Endothelial cell of umbilical vein (primary cell): Measurements from ENCODE around the gene LRRC34. TPM values are rescaled to one million over a fixed set of nuclear protein-coding genes. Genes with fewer than 3 reads are reported as not detected.
A peak's percentile ranks its signal among the peaks of the same experiment; 100 is the strongest.

Source experiments
- BruUV-seq: library from RNA; stranded (reverse); fragments of 400-500 nt; replicated peaks from 2 replicates; lab custom pipeline; 2021; lab: Mats Ljungman, UMichigan
- CTCF ChIA-PET: fragments of 300-600, 350-600 bp; sonication (Branson Sonifier 250); formaldehyde crosslinking; loops from one replicate; lab custom pipeline; 2021; ENCODE audit warnings: antibody characterized with exemption, inconsistent platforms; lab: Charles Lee
- POLR2A ChIA-PET: fragments of 300-600, 350-600 bp; sonication (Branson Sonifier 250); formaldehyde crosslinking; loops from one replicate; lab custom pipeline; 2021; ENCODE audit warnings: antibody characterized with exemption, inconsistent platforms; lab: Charles Lee
- DNase-seq: peaks from one replicate; pipeline ENCODE4 v3.0.0-alpha.2; 2011; ENCODE audit warnings: low read depth, low spot score
- FAIRE-seq: peaks from 2 replicates; lab custom pipeline; 2011; peaks lifted over from hg19 to GRCh38; lab: Jason Lieb, UNC
- H2AFZ ChIP-seq: 2 replicates; pipeline ENCODE4 v1.6.0; 2012; ENCODE audit warnings: low read depth, low read length, control low read depth, inconsistent platforms
- H3K27ac ChIP-seq: 2 replicates; pipeline ENCODE4 v1.5.1; 2011; ENCODE audit warnings: low read depth, mild to moderate bottlenecking, control low read depth, low read length, moderate library complexity; ENCODE audit not compliant: insufficient read depth
- H3K27me3 ChIP-seq, 2 experiments: 2 replicates each; pipeline versions ENCODE4 v1.6.0 to v1.6.1; 2011; ENCODE audit warnings: low read length in 2 of 2, mixed read lengths in 1 of 2; ENCODE audit not compliant: control insufficient read depth in 2 of 2, insufficient read depth in 2 of 2
- H3K36me3 ChIP-seq, 2 experiments: 2 replicates in 1 of 2; 3 replicates in 1 of 2; pipeline ENCODE4 v1.5.1; 2011; ENCODE audit warnings: low read length in 2 of 2, mild to moderate bottlenecking in 1 of 2, moderate library complexity in 1 of 2; ENCODE audit not compliant: control insufficient read depth in 2 of 2, insufficient read depth in 2 of 2; ENCODE audit errors: extremely low read depth in 1 of 2
- H3K4me1 ChIP-seq: 3 replicates; pipeline ENCODE4 v1.5.1; 2011; ENCODE audit warnings: mild to moderate bottlenecking, low read length; ENCODE audit not compliant: control insufficient read depth, insufficient read depth; ENCODE audit errors: extremely low read depth
- H3K4me2 ChIP-seq: 2 replicates; pipeline ENCODE4 v1.6.1; 2011; ENCODE audit warnings: low read length, control low read depth, mixed read lengths; ENCODE audit not compliant: insufficient read depth
- H3K4me3 ChIP-seq, 3 experiments: fragments of 200-600 bp in 1 of 3; sonication (generic), shearing (Covaris generic) in 1 of 3; replicated peaks in 1 of 3; 2 replicates each; pipeline ENCODE4 v1.5.1; 2011 to 2016; ENCODE audit warnings: control low read depth in 3 of 3, low read length in 3 of 3, mild to moderate bottlenecking in 2 of 3, inconsistent platforms in 1 of 3, low read depth in 1 of 3, moderate library complexity in 1 of 3; ENCODE audit not compliant: insufficient read depth in 1 of 3
- H3K79me2 ChIP-seq: 2 replicates; pipeline ENCODE4 v1.6.0; 2012; ENCODE audit warnings: low read length, inconsistent platforms; ENCODE audit not compliant: control insufficient read depth, insufficient read depth
- H3K9ac ChIP-seq: replicated peaks from 2 replicates; pipeline ENCODE3; 2011; ENCODE audit warnings: low read length, control low read depth; ENCODE audit not compliant: insufficient read depth; ENCODE audit errors: extremely low read depth
- H3K9me1 ChIP-seq: replicated peaks from 3 replicates; pipeline ENCODE4 v1.6.0; 2011; ENCODE audit warnings: mild to moderate bottlenecking, low read length; ENCODE audit not compliant: control insufficient read depth, insufficient read depth; ENCODE audit errors: extremely low read depth
- H3K9me3 ChIP-seq: replicated peaks from 2 replicates; pipeline ENCODE4 v1.5.1; 2012; ENCODE audit warnings: low read length, inconsistent platforms; ENCODE audit not compliant: control insufficient read depth, insufficient read depth
- H4K20me1 ChIP-seq: replicated peaks from 2 replicates; pipeline ENCODE3; 2011; ENCODE audit warnings: mild to moderate bottlenecking, low read length; ENCODE audit not compliant: control insufficient read depth, insufficient read depth; ENCODE audit errors: extremely low read depth
- JUN ChIP-seq: IDR thresholded peaks from 2 replicates; pipeline ENCODE4 v1.6.1; 2011; ENCODE audit warnings: borderline replicate concordance, low read depth; ENCODE audit not compliant: insufficient read length, insufficient read depth
- POLR2A ChIP-seq: IDR thresholded peaks from 2 replicates; pipeline ENCODE4 v1.6.1; 2012; ENCODE audit warnings: low read depth, mild to moderate bottlenecking, control low read depth, low read length
- dilution Hi-C: fragments of 300-500 bp; cut with MboI; formaldehyde crosslinking; loops from one replicate; pipeline ENCODE4 v1.15.0; 2019; ENCODE audit warnings: low sequenced_read_pairs; ENCODE audit not compliant: extremely low pct_ligation_motif_present
- intact Hi-C: fragments of 100-400 bp; cut with micrococcal nuclease; formaldehyde crosslinking; loops from one replicate; pipeline ENCODE4 v1.10.0; 2022
- polyA plus RNA-seq, 4 experiments: library from polyadenylated mRNA; depleted of rRNA in 3 of 4; stranded (reverse) in 3 of 4; unstranded in 1 of 4; fragments of >200 nt; gene quantifications; 2 replicates each; pipeline versions ENCODE4 v1.2.1 to v1.2.3, GENCODE V29; 2011 to 2012; ENCODE audit warnings: missing spikeins in 1 of 4
- total RNA-seq: library from RNA; stranded (reverse); gene quantifications from 2 replicates; pipeline ENCODE4 v1.2.3, GENCODE V29; 2021
- TF ChIP-seq, protein P1 (sequence below), 2 donors: IDR thresholded peaks; 1 replicate in 1 of 2; 2 replicates in 1 of 2; pipeline ENCODE4 v1.5.1; 2011; ENCODE audit warnings: low read length in 2 of 2, mild to moderate bottlenecking in 2 of 2, moderate library complexity in 2 of 2, control low read depth in 1 of 2, inconsistent platforms in 1 of 2, low read depth in 1 of 2; ENCODE audit not compliant: insufficient read depth in 1 of 2; ENCODE audit errors: extremely low read depth in 1 of 2

LRRC34 gene
- total and polyA plus RNA-seq, 2 donors (not counting 3 experiments of a cell fraction or from before 2014, with no cell fraction given) = 0.72 to 2.5 TPM

DNA sequence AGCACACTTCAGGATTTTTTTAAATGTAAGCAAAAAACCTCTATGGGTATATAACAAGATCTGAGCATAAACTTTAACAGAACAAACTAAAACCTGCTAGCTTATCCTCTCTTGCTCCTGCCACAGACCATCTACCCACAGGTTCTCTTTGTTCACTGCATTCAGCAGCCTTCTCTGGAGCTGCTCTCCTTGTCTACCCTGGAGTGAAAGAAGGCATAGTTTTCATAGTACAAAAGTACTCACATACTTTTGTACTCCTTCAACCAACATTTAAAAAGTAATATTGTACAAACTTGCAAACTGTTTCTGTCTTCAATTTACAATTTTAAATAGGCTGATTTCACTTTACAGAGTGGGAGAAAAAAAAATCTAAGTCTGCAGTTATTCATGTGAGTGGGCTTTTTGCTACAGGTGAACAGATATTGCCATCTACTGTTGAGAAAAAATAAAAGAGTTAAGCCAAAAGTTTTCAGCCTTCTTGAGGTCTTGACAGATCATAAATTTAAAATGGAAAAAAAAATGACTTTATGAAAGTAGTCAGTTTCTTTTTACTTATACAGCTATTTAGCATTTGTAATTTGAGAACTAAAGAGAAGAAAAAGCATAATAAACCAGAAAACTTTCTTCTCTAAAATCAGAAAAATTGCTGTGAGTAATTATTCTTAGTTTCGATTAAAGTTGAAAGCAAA lies 68.2 kb downstream of the LRRC34 start:
- H3K4me2 ChIP-seq = no peak overlapping the region
- H3K27ac ChIP-seq = no peak overlapping the region
- intact Hi-C loops = loop anchor here (1.0 to 5.0 kb wide), 5 partner anchors 595 to 880 kb away; no protein-coding TSS in a partner anchor
- TF ChIP-seq JUN = no peak
- TF ChIP-seq POLR2A = no peak
- TF ChIP-seq, protein P1, sequence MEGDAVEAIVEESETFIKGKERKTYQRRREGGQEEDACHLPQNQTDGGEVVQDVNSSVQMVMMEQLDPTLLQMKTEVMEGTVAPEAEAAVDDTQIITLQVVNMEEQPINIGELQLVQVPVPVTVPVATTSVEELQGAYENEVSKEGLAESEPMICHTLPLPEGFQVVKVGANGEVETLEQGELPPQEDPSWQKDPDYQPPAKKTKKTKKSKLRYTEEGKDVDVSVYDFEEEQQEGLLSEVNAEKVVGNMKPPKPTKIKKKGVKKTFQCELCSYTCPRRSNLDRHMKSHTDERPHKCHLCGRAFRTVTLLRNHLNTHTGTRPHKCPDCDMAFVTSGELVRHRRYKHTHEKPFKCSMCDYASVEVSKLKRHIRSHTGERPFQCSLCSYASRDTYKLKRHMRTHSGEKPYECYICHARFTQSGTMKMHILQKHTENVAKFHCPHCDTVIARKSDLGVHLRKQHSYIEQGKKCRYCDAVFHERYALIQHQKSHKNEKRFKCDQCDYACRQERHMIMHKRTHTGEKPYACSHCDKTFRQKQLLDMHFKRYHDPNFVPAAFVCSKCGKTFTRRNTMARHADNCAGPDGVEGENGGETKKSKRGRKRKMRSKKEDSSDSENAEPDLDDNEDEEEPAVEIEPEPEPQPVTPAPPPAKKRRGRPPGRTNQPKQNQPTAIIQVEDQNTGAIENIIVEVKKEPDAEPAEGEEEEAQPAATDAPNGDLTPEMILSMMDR (IDR thresholded peaks at IDR 0.05; ENCODE audit: extremely low read depth in 1 of 2, insufficient read depth in 1 of 2, low read depth in 1 of 2, low read length in 2 of 2) = peak in 1 of 2 donors; percentile 21
- peaks cover 2 to 13% of the 10 kb centered on the region in 2 experiments for H3K27me3 ChIP-seq
- H2AFZ ChIP-seq = no peak overlapping the region
- dilution Hi-C loops = no loop called here
- H3K79me2 ChIP-seq = no peaks in the 10 kb centered on the region
- H3K36me3 ChIP-seq = no peaks in the 10 kb centered on the region
- BruUV-seq = no TSS peak
- DNase-seq (peak; percentile 74), FAIRE-seq (peak; percentile 35)
- H3K4me3 ChIP-seq = no peak overlapping the region
- no peaks in the 10 kb centered on the region for H3K9me1 ChIP-seq
- no peaks in the 10 kb centered on the region for H3K4me1 ChIP-seq
- H4K20me1 ChIP-seq = no peaks in the 10 kb centered on the region
- H3K9ac ChIP-seq = no peak overlapping the region
- no peaks in the 10 kb centered on the region for H3K9me3 ChIP-seq
- POLR2A ChIA-PET = no interaction called here
- CTCF ChIA-PET = interaction anchor here (0.7 to 6.9 kb wide), 22 partner anchors 13 to 1534 kb away, joined by 3 to 97 read pairs (median 4); no protein-coding TSS in a partner anchor

Other genes with a start within 250 kb of the LRRC34 start
- 117 and 123 TPM in 2 replicates for gene MECOM, start 149.2 kb downstream of the LRRC34 start, total RNA-seq
- gene MECOM, start 149.2 kb downstream of the LRRC34 start, polyA plus RNA-seq = 24.0 and 29.0 TPM in 2 replicates
- gene TERC, start 47.8 kb downstream of the LRRC34 start, total RNA-seq = 6.1 and 10.0 TPM in 2 replicates
- gene TERC, start 47.8 kb downstream of the LRRC34 start, polyA plus RNA-seq = 2.6 TPM in 2 replicates
- gene ACTRT3, start 43.3 kb downstream of the LRRC34 start, total RNA-seq = 3.3 and 5.1 TPM in 2 replicates
- gene ACTRT3, start 43.3 kb downstream of the LRRC34 start, polyA plus RNA-seq = 2.1 and 2.6 TPM in 2 replicates
- 11.7 and 12.7 TPM in 2 replicates for gene MYNN, start 39.5 kb downstream of the LRRC34 start, total RNA-seq
- gene MYNN, start 39.5 kb downstream of the LRRC34 start, polyA plus RNA-seq = 5.5 and 7.1 TPM in 2 replicates
- gene LRRIQ4, start within 50 bp of the LRRC34 start, total RNA-seq = not detected in 2 replicates
- 0.04 TPM in 1 of 2 replicates, not detected in the other for gene LRRIQ4, start within 50 bp of the LRRC34 start, polyA plus RNA-seq
- gene LRRC31, start 57.0 kb upstream of the LRRC34 start, total RNA-seq = not detected in 2 replicates
- gene LRRC31, start 57.0 kb upstream of the LRRC34 start, polyA plus RNA-seq = not detected in 2 replicates
- gene SAMD7, start 98.7 kb upstream of the LRRC34 start, total RNA-seq = not detected in 2 replicates
- gene SAMD7, start 98.7 kb upstream of the LRRC34 start, polyA plus RNA-seq = not detected in 2 replicates
- gene SEC62, start 153.9 kb upstream of the LRRC34 start, total RNA-seq = 77.8 and 90.8 TPM in 2 replicates
- 90.7 and 101 TPM in 2 replicates for gene SEC62, start 153.9 kb upstream of the LRRC34 start, polyA plus RNA-seq
- gene GPR160, start 225.1 kb upstream of the LRRC34 start, total RNA-seq = 1.1 and 1.3 TPM in 2 replicates
- 0.35 and 0.39 TPM in 2 replicates for gene GPR160, start 225.1 kb upstream of the LRRC34 start, polyA plus RNA-seq